Hepatic stellate cell (primary cell): ENCODE measurements around the gene DBN1.
"Not testable (repeated sequence)": the region's sequence is repeated elsewhere in the genome, so short reads cannot be mapped to it uniquely, and the experiment has no call there.

Experiments
- DNase-seq: peaks from one replicate; pipeline ENCODE4 v3.0.0; 2011; ENCODE audit warnings: low spot score

The DBN1 gene

DNA sequence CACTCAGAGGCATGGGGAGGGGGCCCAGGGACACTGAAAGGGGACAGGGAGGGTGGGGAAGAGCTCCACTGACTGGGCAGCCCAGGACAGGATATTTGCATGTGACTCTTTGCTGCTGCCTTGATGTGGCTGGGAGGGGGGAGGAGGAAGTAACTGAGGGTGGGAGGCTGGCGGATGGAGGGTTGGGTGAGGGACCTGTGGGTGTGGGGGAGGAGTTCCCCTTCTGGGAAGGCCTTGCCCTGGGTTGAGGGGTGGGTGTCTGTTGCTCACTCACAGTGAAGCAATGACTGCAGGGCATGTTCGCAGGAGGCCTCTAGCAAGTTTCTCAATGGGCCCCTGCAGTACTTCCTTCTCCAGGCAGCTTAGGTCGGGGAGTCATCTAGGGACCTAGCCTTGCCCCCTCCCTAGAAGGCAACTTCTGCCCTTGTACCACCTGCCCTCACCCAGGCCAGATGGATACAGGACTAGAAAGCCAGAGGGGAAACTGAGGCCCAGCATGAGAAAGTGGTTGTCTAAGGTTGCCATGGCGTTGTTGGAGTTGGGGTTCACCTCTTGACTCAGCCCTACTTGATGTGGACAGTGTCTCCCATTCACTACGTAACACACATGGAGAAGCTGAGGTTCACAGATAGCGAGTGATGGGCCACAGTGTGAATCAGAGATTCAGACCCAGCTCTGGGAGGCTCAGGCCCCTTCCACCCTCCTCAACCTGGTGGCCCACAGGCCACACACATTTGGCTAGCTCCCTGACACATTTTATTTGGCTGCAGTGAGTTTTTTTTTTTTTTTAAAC, 44.0 kb downstream of the DBN1 start:
- no peak for DNase-seq

DNA sequence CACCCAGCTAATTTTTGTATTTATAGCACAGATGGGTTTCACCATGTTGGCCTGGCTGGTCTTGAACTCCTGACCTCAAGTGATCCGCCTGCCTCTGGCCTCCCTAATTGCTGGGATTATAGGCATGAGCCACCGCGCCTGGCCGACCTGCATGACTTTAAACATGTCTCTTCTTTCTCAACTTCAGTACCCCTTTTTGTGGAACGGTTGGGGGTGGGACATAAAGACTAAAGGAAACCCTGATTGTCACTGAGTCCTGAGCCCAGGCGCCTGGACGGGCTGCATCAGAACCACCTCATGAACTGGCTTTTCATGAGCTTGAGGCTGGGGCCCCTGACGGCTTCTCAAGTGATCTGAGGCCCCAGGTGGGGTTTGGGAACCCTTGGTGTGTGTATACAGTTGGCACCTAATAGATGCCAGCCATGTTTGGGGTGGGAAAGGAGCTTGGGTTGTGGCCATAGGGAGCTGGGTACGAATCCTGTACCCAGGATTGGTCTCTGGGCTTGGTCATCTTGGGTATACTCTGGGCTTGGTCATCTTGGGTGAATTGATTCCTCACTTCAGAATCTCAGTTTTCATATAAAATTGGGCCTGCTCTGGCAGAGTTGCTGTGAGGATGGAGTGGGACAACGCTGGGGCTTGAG, 44.7 kb downstream of the DBN1 start:
- no peak for DNase-seq

DNA sequence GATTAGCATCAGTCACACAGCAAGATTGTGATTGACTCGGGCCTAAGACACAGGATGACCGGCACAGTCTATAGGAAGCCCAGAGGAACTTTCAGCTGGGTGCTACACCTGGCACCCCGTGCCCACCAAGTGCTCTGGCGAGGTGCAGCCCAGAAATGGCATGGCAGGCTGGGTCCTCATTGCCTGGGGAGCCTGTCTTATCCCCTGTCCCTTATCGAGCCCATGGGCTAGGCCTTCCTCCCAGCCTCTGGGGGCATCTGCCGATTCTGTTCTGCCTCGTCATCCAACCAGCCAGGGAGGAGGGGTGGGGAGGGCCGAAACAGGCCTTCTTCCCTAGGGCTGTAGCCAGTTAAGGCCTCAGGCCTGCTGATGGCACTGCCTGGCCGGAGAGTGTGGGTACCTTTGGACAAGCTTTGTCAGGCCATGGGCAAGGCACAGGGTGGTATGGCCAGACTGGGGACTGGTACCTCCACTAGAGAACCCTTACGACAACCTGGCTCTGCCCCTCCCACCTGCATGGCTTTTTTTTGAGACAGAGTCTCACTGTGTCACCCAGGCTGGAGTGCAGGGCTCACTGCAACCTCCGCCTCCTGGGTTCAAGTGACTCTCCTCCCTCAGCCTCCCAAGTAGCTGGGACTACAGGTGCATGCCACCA, 45.4 kb downstream of the DBN1 start:
- no peak for DNase-seq

DNA sequence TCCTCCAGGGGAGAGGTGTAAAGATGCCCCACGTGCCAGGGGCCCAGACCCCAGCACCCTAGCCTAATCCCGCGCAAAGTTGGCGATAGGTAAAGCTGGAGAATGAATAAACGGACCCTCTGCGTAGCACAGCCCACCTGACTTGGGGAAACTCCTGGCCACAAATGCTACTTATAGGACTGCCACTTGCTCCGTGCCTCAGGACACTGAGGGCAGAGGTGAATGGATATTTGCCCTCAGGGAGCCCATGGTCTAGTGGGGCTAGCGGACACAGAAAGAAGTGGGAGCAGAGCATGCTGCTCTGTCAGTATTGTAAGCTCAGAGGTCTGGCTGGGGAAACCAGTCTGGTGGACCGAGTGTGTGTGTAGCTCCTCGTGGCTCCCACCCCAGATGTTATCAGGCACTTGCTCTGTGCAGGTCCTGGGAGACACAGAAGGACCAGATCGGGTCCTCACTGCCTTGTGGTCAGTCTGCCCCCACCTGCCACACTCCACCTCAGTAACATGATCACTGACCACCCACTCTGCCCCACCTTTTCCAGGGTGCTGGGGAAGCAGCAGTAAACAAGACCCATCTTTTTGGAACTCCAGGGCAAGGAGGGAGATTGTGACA, 46.1 kb downstream of the DBN1 start:
- peak; percentile 29 for DNase-seq

DNA sequence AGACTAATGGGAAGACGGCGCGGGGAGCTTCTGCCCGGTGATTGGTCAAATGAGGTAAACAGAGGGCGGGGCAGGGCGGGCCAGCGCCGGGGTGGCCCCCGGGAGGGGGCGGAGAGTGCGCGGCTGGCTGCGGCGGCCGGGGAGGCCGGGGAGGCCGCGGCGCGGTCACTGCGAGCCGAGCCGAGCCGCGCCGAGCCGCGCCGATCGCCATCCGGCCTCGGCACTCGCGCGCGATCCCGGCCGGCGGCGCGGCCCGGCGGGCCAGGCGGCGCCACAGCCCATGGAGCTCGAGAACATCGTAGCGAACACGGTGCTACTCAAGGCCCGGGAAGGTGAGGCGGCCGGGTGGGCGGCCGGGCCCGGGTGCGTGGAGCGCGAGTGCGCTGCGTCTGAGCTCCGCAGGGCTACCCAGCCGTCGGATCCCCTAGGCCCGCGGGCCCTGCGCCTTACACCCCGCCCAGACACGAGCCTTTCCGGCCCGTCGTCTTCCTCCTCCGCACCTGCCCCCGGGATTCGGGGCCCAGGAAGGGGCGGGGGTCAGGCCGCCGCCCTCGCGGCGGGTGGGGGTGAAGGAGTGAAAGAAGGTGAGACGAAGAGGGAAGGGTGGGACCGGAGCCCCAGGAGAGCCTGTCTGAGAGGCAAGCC, 46.7 kb downstream of the DBN1 start, which contains the start of gene GRK6:
TSS of gene GRK6 (plus strand) at position 111 of the 645 bp plus-strand sequence. CDS start at position 281, 170 bp downstream.
- DNase-seq = peak; percentile 100

DNA sequence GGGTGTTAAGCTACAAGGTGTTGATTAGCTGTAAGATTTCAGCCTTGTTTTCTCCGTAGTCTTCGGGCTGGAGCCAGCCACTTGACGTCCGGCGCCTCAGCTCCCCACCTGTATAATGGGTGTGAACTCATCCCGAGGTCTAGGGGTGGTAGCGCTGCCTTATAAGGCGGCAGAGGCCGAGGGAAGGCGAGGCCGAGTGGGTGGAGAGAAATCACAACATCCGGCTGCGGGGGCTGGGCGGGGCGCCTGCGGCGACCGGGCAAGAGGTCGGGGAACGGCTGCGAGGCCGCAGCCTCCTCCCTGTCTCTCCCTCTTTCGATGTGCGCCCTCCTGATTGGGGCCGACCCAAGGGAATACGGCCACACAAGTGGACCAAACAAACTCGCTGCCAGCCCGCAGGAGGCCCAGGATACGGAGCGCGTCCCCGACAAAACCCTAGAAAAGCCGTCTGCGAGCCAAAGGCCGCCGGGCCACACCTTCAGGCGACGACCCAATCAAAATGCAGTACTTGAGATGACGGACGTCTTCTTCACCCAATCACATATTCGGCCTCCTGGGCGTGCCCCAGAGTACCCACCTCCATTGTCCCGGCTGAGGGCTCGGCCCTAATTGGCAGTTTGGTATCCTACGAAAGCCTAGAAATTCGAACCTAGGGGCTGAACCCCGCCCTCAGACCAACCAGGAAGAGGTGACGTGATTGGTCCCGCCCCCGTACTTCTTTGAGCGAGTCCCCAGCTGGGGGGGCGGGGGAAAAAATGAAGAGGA, 47.5 kb downstream of the DBN1 start:
- peak; percentile 100 for DNase-seq

DNA sequence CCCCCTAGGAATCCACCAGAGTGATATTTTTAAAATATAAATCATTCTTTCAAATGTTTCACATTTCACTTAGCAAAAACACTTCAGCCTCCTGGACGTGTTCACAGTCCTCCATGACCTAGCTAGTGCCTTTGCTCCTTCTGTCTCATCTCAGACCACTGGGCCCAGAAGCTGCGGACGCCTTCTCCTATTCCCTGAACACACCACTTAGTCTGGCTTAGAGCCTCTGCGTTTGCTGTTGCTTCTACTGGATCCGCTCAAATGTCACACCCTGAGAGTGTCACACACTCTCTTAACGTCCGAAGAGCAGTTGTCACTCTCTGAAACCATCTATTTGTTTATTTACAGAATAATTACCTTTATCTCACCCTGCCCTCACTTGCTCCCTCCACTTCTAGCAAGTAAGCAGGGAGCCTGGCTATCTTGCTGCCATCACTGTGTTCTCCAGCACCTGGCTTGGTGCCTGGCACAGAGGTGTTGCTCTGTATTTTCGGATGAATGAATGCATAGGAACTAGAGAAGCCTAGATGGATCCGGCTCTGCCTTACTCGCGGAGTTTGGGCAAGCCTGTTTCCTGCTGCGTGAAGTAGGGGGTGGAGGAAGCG, 48.1 kb downstream of the DBN1 start:
- no peak for DNase-seq

DNA sequence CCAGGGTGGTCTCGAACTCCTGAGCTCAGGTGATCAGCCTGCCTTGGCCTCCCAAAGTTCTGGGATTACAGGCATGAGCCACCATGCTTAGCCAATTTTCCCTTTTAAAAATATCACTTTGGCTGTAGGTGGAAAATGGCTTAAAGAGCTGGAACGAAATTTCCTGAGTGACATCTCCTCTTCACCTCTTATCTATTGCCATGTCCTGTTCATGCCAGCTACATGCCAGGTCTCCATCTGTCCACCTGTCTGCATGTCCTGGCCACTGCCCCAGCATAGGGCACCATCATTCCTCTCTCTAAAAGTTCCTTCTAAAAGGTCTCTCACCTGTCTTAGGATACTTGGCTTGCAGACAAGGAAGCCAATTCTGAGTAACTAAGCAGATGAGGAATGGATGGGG, 49.8 kb downstream of the DBN1 start:
- no peak for DNase-seq

DNA sequence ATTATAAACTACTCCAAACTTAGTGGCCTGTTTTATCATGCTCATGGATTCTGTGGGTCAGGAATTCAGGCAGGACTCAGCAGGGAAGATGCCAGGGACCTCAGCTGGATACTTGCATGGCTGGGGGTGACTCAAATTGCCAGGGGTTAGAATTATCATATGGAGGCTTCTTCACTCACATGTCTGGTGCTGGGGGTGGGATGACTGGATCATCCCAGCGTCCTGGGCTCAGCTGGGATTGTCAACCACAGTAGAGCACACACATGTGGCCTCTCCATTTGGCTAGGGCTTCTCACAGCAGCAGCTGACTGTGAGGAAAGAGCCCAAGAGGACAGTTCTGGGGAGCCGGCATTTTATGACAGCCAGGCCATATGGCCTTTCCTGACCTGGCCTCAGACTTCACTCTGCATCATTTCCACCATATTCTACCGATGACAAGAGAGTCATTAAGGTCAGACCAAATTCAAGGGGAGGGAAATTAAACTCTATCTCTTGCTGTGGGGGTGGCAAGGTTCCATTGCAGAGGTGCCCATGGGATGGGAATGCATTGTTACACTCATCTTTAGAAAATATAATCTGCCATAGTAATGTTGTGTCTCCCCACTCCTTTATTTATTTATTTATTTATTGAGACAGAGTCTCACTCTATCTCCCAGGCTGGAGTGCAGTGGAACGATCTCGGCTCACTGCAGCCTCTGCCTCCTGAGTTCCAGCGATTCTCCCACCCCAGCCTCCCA, 52.2 kb downstream of the DBN1 start:
- no peak for DNase-seq

DNA sequence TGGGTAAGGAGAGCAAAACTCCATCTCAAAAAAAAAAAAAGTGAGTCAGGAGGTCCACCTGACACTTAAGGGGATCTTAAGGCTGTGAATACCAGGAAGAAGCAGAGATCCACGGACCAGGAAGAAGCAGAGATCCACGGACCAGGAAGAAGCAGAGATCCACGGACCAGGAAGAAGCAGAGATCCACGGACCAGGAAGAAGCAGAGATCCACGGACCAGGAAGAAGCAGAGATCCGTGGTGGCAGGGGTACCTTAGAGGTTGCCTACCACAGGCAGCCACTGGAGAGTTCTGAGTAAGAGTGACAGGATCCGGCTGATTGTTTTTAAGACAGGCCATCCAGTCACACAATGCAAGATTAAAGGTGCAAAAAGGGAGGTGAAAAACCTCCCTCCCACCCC, 53.0 kb downstream of the DBN1 start:
- DNase-seq = not testable (repeated sequence)

DNA sequence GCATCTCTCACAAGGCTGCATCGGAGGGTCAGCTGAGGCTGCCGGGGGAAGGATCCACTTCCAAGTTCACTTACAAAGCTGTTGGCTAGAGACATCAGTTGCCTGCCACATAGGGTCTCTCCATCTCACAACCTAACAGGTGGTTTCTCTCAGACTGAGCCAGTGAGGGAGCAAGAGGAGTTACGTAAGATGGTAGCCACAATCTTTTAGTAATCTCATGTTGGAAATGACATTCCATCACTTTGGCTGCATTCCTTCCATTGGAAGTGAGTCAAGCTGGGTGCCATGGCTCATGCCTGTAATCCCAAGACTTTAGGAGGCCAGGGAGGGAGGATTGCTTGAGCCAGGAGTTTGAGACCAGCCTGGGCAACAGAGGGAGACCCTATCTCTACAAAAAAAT, 54.4 kb downstream of the DBN1 start:
- DNase-seq = peak; percentile 40

DNA sequence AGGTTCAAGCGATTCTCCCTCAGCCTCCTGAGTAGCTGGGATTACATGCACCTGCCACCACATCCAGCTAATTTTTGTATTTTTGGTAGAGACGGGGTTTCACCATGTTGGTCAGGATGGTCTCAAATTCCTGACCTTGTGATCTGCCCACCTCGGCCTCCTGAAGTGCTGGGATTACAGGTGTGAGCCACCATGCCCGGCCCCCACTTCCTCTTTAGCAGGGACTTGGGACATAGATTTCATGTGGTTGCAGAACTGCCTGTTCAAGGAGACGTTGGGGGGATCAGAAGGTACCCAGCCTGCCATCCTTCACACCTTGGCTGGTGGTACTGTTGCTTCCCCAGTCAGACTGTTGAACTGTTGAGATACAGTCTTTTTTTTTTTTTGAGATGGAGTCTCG, 56.4 kb downstream of the DBN1 start:
- DNase-seq = not testable (repeated sequence)

DNA sequence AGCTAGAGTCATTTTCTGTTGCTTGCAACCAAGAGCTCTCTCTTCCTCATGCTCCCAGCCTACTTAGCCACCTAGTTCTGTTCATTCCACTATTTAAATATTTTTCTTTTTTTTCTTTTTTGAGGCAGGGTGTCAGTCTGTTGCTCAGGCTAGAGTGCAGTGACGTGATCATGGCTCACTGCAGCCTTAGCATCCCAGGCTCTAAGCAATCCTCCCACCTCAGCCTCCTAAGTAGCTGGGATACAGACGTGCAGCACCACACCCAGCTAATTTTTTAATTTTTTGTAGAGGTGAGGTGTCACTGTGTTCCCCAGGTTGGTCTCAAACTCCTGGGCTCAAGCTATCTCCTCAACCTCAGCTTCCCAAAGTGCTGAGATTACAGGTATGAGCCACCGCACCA, 59.0 kb downstream of the DBN1 start:
- no peak for DNase-seq

DNA sequence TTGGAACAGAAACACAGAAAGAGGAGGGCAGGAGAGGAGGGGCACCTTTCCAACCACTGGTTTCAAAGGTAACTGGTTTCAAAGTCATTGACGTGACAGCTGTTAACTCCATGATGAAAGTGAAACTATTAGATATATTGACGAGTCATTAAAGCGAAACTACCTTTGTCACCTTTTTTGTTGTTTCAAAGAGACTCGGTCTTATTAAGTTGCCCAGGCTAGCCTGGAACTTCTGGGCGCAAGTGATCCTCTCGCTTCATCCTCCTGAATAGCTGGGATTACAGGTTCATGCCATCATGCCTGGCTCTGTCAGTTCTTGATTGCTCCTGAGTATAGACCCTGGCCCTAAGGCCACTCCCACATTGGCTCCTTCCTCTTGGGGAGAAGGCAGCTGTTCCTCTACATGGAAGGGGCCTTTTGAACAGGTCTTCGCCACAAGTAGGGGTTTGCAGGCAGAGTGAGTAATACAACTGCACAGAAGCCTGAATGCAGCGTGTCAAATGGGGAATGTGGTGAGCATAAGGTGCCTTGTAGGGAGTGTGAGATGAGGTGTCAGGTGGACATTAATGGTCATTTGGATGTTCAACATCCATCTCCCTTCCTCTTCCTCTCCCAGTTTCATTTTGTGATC, 60.7 kb downstream of the DBN1 start:
- DNase-seq = no peak

DNA sequence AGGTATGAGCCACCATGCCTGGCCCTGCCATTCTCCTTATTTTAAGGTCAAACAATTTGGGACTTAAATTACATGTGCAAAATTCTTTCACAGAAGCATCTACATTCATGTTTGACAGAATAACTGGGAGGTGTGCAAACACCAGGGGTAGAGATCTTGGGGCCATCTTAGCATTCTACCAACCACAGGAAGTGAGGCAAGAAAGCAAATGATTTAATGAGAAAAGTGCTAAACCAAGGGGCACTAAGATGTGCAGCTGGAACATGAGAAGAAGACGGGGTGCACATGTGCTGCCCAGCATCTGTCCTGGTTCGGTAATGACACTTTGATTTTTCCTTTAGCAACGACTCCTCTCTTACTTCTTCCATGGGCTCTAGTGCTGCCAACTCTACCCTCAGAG, 62.9 kb downstream of the DBN1 start:
- no peak for DNase-seq

DNA sequence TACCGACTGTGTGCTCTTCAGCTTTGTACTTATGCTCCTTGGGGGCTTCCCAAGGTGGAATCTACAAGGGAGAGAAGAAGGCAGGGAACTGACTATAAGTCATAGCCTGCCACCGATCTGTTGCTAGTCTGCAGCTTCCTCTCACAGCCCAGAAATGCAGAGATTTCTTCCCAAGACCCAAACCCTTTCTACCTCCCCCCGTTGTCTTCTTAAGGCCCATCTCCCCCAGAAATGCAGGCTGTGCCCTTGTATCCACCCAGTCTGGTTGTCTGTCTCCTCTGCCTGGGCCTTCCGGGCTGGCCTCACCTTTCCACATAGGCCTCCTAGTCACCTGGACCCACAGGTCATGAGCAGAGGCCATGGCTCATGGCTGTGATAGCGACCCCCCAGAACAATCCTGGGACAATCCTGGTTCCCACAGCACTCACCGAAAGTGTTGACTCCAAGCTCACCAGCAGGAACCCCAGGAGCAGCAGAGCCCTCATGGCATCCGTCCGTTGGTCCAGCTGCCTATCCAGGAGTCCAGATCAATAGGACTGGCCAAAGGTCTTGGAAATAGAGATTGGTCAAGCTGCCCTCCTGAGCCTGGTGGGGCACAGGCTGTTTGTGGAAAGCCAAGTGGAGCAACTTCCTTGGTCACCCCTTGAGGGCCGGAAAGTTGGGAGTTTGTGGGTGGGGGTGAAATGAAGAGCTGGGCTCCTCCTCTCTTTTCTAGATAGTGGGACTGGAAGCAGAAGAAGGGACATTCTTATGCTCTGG, 64.2 kb downstream of the DBN1 start, which contains the start of gene F12:
TSS of gene F12 (minus strand) at position 522 of the 759 bp plus-strand sequence. CDS start at position 485, 37 bp downstream.
- no peak for DNase-seq
